Measurements from ENCODE around the gene CACNA2D1. TPM values are rescaled to one million over a fixed set of nuclear protein-coding genes. Genes with fewer than 3 reads are reported as not detected.

CACNA2D1 gene
- total and polyA plus RNA-seq, 8 donors: 1.8 to 72.7 (median 5.7) TPM

GRCh38 chr7:82173400-82174021 lies 270.1 kb downstream of the CACNA2D1 start:
- Histone ChIP-seq H3K27me3 (no peaks in the 10 kb centered on the region), H3K4me1 (peaks cover 0 to 13% (median 2%) of the 10 kb centered on the region in 4 donors), H3K36me3 (no peaks in the 10 kb centered on the region), H3K9me3 (no peaks in the 10 kb centered on the region), H3K4me3 (no peak overlapping the region), H3K27ac (no peak overlapping the region)
- intact Hi-C loops (cut with DNase I; ENCODE audit: low total_unique reads): no loop called here
- peak in 1 of 2 donors; percentile 10 for DNase-seq
- WGBS, 5 donors: 54 to 80% (median 63%) methylated on average over 4 of the region's 4 CpGs
- TF ChIP-seq POLR2AphosphoS5 (IDR thresholded peaks at IDR 0.05): no peak
- no peak for TF ChIP-seq CTCF (IDR thresholded peaks at IDR 0.05)
- no peak for TF ChIP-seq POLR2A (IDR thresholded peaks at IDR 0.05)
- TF ChIP-seq EP300 (IDR thresholded peaks at IDR 0.05): no peak

- TF ChIP-seq POLR2AphosphoS5 (IDR thresholded peaks at IDR 0.05) (no peak), POLR2A (IDR thresholded peaks at IDR 0.05) (no peak), CTCF (IDR thresholded peaks at IDR 0.05) (no peak), EP300 (IDR thresholded peaks at IDR 0.05) (no peak)
- Histone ChIP-seq H3K36me3 (no peaks in the 10 kb centered on the region), H3K4me1 (peaks cover 0 to 13% (median 2%) of the 10 kb centered on the region in 4 donors), H3K27ac (no peak overlapping the region), H3K4me3 (no peak overlapping the region), H3K27me3 (no peaks in the 10 kb centered on the region), H3K9me3 (no peaks in the 10 kb centered on the region)
- DNase-seq: no peak
- WGBS, 5 donors: 52 to 60% (median 56%) methylated on average over 2 of the region's 2 CpGs
- intact Hi-C loops (cut with DNase I; ENCODE audit: low total_unique reads): no loop called here
Measured at GRCh38 chr7:82172881-82173280, 270.7 kb downstream of the CACNA2D1 start.

GRCh38 chr7:82172017-82172416 lies 271.6 kb downstream of the CACNA2D1 start:
- TF ChIP-seq POLR2AphosphoS5 (IDR thresholded peaks at IDR 0.05) (no peak), CTCF (IDR thresholded peaks at IDR 0.05) (no peak), POLR2A (IDR thresholded peaks at IDR 0.05) (no peak), EP300 (IDR thresholded peaks at IDR 0.05) (no peak)
- WGBS, 5 donors: 79 to 88% (median 82%) methylated on average over 1 of the region's 1 CpG
- no peak overlapping the region for H3K27ac ChIP-seq
- H3K9me3 ChIP-seq: no peaks in the 10 kb centered on the region
- intact Hi-C loops (cut with DNase I; ENCODE audit: low total_unique reads): no loop called here
- H3K4me1 ChIP-seq: peaks cover 0 to 13% (median 2%) of the 10 kb centered on the region in 4 donors
- no peaks in the 10 kb centered on the region for H3K27me3 ChIP-seq
- DNase-seq: peak in 1 of 2 donors; percentile 10
- H3K36me3 ChIP-seq: no peaks in the 10 kb centered on the region
- H3K4me3 ChIP-seq: no peak overlapping the region

- no peaks in the 10 kb centered on the region for H3K27me3 ChIP-seq
- no peak overlapping the region for H3K4me3 ChIP-seq
- intact Hi-C loops (cut with DNase I; ENCODE audit: low total_unique reads): no loop called here
- H3K36me3 ChIP-seq: no peaks in the 10 kb centered on the region
- 54 to 80% (median 69%) methylated on average over 2 of the region's 2 CpGs for WGBS, 5 donors
- no peak overlapping the region for H3K27ac ChIP-seq
- H3K9me3 ChIP-seq: no peaks in the 10 kb centered on the region
- TF ChIP-seq POLR2A (IDR thresholded peaks at IDR 0.05): no peak
- no peak for TF ChIP-seq POLR2AphosphoS5 (IDR thresholded peaks at IDR 0.05)
- no peak for TF ChIP-seq CTCF (IDR thresholded peaks at IDR 0.05)
- TF ChIP-seq EP300 (IDR thresholded peaks at IDR 0.05): no peak
- DNase-seq: no peak
- H3K4me1 ChIP-seq: peaks cover 0 to 5% (median 0%) of the 10 kb centered on the region in 4 donors
Measured at GRCh38 chr7:82167558-82168314, 275.8 kb downstream of the CACNA2D1 start.
